ENCODE data around the gene ETV2. TPM values are rescaled to one million over a fixed set of nuclear protein-coding genes. Genes with fewer than 3 reads are reported as not detected.

ETV2 gene
- total RNA-seq, 2 experiments from 2014 or later: 0.58 to 0.59 TPM

DNA sequence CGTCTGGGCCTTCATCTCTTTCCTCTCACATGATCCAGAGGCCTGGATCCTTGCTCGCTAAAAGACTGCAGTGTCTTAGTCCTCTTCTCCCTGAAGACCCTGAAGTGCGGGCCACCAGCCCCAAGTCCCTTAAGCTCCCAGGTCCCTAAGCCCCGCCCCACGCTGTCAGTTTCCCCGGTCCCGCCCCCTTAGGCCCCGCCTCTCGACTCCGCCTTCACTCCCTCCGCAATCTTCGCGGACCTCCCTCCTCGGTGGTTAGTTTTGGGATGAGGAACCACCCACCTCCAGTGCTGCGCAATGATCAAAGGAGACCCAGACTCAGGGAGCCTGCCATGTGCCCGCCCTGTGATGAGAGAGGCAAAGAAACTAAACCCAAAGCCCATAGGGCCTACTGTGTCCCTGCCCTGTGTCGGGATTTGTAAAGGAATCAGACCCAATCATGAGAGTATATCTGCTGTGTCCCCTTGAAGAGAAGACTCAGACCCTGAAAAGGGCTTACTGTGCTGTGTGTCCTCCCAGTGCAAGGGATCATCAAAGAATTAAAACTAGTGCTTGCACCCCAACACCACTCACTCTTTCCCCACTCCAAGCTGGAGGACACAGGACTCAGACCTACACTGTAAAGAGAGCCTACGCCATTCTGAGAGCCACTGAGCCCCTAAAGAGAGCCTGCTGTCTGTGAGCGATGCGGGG lies 3.6 kb downstream of the ETV2 start:
- POLR2A ChIA-PET: interaction anchor here (1.1 to 2.6 kb wide), 9 partner anchors 12 to 100 kb away, joined by 3 to 15 read pairs (median 5); partner anchors contain the start of genes HAUS5, PSENEN, RBM42 and U2AF1L4
- Mint-ChIP-seq H3K27ac (peak overlapping the region; percentile 65), H3K4me1 (ENCODE audit: low read depth) (peaks cover 48% of the 10 kb centered on the region), H3K4me3 (peak overlapping the region; percentile 93), H3K27me3 (no peaks in the 10 kb centered on the region), H3K36me3 (ENCODE audit: low read depth) (peaks cover 13% of the 10 kb centered on the region), H3K9me3 (no peaks in the 10 kb centered on the region)
- intact Hi-C loops (cut with DNase I, micrococcal nuclease): loop anchor here (2.0 to 5.0 kb wide), 6 partner anchors 16 to 112 kb away; partner anchors contain the start of genes HSPB6 (in 2 of the 2), PROSER3 (in 2 of the 2), IGFLR1 (in 1 of the 2) and KMT2B (in 1 of the 2)
- ATAC-seq (ENCODE audit: poor library complexity) (no peak), DNase-seq (peak; percentile 48 to 86 (median 67))
- Histone ChIP-seq H3K4me3 (ENCODE audit: low read length) (peak overlapping the region; percentile 95), H3K36me3 (ENCODE audit: insufficient read depth, low read length) (no peaks in the 10 kb centered on the region), H3K9me3 (ENCODE audit: control insufficient read depth in 1 of 2, insufficient read depth in 1 of 2, low read length in 2 of 2) (no peaks in the 10 kb centered on the region), H3K4me1 (ENCODE audit: insufficient read depth, low read length) (peaks cover 72% of the 10 kb centered on the region), H3K27me3 (ENCODE audit: control insufficient read depth in 1 of 2, insufficient read depth in 2 of 2, low read length in 2 of 2) (no peaks in the 10 kb centered on the region), H3K27ac (ENCODE audit: low read depth in 1 of 2, low read length in 2 of 2) (peak overlapping the region; percentile 55 to 60)
- CTCF ChIA-PET: interaction anchor here (0.6 to 1.0 kb wide), 2 partner anchors 10 to 35 kb away, joined by 3 read pairs; no protein-coding TSS in a partner anchor
- TF ChIP-seq, protein P1, sequence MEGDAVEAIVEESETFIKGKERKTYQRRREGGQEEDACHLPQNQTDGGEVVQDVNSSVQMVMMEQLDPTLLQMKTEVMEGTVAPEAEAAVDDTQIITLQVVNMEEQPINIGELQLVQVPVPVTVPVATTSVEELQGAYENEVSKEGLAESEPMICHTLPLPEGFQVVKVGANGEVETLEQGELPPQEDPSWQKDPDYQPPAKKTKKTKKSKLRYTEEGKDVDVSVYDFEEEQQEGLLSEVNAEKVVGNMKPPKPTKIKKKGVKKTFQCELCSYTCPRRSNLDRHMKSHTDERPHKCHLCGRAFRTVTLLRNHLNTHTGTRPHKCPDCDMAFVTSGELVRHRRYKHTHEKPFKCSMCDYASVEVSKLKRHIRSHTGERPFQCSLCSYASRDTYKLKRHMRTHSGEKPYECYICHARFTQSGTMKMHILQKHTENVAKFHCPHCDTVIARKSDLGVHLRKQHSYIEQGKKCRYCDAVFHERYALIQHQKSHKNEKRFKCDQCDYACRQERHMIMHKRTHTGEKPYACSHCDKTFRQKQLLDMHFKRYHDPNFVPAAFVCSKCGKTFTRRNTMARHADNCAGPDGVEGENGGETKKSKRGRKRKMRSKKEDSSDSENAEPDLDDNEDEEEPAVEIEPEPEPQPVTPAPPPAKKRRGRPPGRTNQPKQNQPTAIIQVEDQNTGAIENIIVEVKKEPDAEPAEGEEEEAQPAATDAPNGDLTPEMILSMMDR (IDR thresholded peaks at IDR 0.05): no peak

DNA sequence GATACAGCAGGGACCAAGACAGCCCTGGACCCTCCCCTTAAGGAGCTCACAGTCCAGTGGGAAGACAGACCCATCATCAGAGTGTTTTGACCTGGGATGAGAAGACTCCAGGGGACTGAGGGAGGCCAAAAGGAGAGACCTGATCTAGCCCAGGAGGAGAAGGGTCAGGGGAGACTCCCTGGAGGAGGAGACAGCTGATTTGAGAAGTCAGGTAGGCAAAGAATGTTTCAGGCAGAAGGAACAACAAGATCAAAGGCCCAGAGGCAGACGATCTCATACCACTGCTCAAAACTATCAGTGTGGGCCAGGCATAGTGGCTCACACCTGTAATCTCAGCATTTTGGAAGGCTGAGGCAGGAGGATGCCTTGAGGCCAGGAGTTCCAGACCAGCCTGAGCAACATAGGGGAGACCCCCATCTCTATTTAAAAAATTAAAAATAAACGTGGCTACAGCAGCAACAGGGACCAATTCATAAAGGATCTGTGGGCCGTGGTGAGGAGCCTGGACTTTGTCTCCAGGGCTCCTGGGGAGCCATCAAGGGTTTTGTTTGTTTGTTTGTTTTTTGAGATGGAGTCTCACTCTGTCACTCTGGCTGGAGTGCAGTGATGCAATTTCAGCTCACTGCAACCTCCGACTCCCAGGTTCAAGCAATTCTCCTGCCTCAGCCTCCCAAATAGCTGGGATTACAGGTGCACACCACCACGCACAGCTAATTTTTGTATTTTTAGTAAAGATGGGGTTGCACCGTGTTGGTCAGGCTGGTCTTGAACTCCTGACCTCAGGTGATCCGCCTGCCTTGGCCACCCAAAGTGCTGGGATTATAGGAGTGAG lies 4.4 kb downstream of the ETV2 start:
- Histone ChIP-seq H3K27ac (ENCODE audit: low read depth in 1 of 2, low read length in 2 of 2) (peak overlapping the region in 1 of 2 donors; percentile 40), H3K36me3 (ENCODE audit: insufficient read depth, low read length) (peaks cover 7% of the 10 kb centered on the region), H3K4me1 (ENCODE audit: insufficient read depth, low read length) (peaks cover 80% of the 10 kb centered on the region), H3K9me3 (ENCODE audit: control insufficient read depth in 1 of 2, insufficient read depth in 1 of 2, low read length in 2 of 2) (no peaks in the 10 kb centered on the region), H3K27me3 (ENCODE audit: control insufficient read depth in 1 of 2, insufficient read depth in 2 of 2, low read length in 2 of 2) (no peaks in the 10 kb centered on the region), H3K4me3 (ENCODE audit: low read length) (no peak overlapping the region)
- H3K9me3 Mint-ChIP-seq: no peaks in the 10 kb centered on the region
- peak overlapping the region; percentile 65 for H3K27ac Mint-ChIP-seq
- peaks cover 56% of the 10 kb centered on the region for H3K4me1 Mint-ChIP-seq (ENCODE audit: low read depth)
- TF ChIP-seq, protein P1 (IDR thresholded peaks at IDR 0.05): no peak
- DNase-seq (no peak), ATAC-seq (ENCODE audit: poor library complexity) (no peak)
- intact Hi-C loops (cut with DNase I, micrococcal nuclease): loop anchor here (2.0 to 5.0 kb wide), 6 partner anchors 17 to 111 kb away; partner anchors contain the start of genes HSPB6 (in 1 of the 2), IGFLR1 (in 1 of the 2), KMT2B (in 1 of the 2) and PROSER3 (in 1 of the 2)
- H3K27me3 Mint-ChIP-seq: no peaks in the 10 kb centered on the region
- H3K36me3 Mint-ChIP-seq (ENCODE audit: low read depth): peaks cover 15% of the 10 kb centered on the region
- ChIA-PET POLR2A (interaction anchor here (1.9 to 2.0 kb wide), 2 partner anchors 16 to 94 kb away, joined by 5 to 9 read pairs; partner anchors contain the start of gene RBM42), CTCF (no interaction called here)
- H3K4me3 Mint-ChIP-seq: peak overlapping the region; percentile 93
